ENCODE data around the gene GOLGA5.

Gene GOLGA5

DNA sequence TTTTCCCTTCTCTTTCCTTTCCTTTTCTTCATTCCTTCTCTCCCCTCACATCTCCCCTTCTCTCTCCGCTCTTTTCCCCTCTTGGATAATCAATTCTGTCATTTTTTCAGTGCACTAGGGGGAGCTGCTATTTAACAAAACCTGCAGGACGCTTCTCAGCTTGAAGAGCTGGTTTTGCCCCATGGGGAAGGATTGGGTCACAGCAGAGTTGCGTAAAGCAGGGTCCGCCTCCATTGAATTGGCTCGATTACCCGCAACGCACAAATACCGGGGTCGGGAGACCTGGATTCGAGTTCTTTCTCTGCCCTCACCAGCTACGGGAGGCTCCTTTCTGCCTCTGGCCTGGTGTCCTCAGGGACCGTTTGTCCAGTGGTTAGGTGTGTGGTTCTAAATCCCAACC is 86.7 kb downstream of the GOLGA5 start:
- no peak for DNase-seq

DNA sequence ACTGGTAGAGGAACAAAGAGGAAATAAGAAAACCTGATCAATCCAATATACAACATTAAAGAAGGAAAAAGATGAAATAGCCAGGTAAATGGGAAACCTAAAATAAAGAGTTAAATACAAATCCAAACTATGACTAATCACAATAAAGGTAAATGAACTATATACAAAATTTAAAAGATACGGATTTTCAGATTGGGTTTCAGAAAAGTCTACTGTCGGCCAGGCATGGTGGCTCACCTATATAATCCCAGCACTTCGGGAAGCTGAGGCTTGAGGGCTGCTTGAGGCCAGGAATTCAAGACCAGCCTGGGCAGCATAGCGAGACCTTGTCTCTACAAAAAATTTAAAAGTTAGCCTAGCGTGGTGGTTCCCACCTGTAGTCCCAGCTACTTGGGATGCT is 89.0 kb downstream of the GOLGA5 start:
- no peak for DNase-seq

DNA sequence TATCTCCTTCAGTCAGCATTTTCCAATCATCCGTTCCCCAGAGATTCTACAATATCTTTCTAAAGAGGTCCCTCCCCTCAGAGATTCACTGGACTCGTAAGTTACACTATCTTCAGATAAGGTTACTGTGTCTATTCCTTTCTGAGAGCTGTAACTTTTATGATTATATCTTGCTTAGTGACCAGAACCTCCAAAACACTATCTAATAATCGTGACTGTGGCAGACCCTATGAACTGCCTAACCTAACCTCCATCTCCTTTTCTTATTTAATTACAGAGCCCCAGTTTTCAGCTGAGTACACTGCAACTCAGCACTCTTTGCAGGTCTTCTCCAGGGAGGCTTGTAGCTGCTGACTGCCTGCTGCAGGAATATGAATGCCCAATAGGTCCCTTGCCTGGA is 90.3 kb downstream of the GOLGA5 start:
- DNase-seq: no peak

DNA sequence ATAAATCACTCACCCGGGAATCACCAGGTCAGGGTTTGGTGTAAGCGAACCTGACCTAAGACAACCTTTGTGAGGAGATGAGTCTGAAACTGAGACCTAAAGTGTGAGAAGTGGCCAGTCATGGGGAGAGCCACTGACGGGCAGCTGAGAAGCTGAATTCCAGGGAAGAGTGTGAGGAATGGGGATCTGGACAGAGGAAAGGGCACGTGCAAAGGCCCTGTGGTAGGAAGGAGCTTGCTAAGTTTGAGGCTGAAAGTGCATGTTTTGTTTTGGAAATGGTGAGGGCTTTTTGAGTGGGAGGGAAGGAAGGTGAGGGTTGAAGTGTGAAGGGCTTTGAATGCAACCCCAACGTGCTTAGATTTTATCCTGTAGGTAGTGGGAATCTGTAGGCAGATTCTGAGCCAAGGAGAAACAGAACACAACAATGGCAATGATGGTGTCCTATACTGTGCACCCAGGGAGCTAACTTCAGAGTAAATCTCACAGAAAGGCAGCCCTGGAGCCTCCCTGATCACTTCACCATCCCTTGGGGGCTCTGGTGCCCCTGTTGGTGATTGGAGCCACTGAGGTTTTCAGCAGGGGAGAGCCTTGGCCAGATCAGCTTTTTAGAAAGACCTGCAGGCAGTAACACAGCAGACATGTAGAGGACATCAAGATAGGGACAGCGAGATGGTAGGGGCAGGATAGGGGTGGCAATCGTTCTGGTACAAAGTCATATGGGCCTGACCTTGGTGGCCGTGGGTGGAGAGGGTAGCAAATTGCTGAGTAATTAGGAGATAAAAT is 91.4 kb downstream of the GOLGA5 start:
- DNase-seq: no peak

DNA sequence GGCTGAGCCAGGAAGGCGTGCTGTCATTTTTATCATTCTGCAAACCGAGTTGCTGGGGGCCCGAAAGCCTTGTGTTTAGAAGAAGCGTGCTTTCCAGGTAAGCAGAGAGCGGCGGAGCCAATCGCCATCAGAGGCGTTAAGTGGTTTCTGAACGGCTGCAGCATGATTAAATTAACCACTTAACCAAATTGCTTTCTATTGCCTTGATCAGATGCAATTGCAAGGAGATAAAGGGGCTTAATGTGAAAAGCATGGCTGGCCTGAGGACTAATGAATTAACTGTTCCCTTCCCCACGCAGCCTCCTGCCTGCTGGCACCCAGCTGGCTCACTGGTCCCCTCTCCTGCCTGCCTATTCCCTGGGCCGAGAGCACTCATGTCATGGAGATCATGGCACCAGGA is 92.2 kb downstream of the GOLGA5 start:
- DNase-seq: no peak

DNA sequence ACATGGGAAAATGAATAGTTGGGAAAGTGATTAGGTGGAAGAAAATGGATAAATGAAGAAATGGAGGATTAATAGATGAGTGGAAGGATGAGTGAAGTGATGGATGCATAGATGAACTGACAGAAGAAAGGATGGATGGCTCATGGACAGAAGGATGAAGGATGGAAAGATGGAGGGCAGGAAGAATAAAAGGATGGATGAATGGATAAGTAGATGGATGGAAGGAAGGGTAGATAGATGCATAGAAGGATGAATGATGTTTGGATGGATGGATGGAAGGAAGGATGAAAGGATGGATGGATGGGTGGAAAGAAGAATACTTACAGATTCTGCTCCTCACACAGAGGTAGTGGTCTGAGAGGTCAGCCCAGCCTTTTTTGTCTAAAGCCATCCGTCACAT is 93.1 kb downstream of the GOLGA5 start:
- DNase-seq: no peak

DNA sequence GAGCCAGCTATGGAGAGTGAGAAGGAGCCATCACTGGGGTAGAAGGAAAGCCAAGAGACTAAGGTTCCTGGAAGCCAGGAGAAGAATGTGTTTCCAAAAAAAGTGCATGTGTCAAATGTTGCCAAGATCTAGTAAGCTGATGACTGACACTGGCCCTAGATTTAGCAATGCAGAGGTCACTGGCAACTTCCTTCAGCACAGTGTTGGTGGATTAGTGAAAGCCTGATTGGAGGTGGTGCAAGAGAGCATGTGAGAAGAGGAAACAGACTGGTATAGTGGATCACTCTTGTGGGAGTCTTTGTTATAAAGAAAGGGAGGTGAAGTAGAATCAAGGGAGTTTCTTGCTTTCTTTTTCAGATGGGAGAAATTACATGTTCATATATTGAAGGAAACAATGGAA is 94.8 kb downstream of the GOLGA5 start:
- DNase-seq: no peak

All from NCI-H2227 treated with DMSO at 0.1 percent for 48 hours (cell line).